Measurements from ENCODE around the gene MMS22L. TPM values are rescaled to one million over a fixed set of nuclear protein-coding genes. Genes with fewer than 3 reads are reported as not detected.

Gene MMS22L
- 10 to 100 TPM in 3 of 4 donors, 1 to 10 TPM in 1; 9.3 to 13.5 (median 12.4) TPM for polyA plus RNA-seq (ENCODE audit: insufficient read length in 4 of 4)

- peak; percentile 86 to 95 (median 90) for DNase-seq (ENCODE audit: low read depth in 4 of 4, low spot score in 2 of 4)
Measured at GRCh38 chr6:97282726-97283617, at the start of gene MMS22L. TSS of gene MMS22L (minus strand) at chr6:97283216. CDS start at chr6:97282477, 739 bp downstream.

- no peak for DNase-seq (ENCODE audit: low read depth in 4 of 4, low spot score in 2 of 4)
Measured at GRCh38 chr6:97322811-97323210, 39.8 kb upstream of the MMS22L start.

GRCh38 chr6:97322226-97322625 lies 39.2 kb upstream of the MMS22L start:
- DNase-seq (ENCODE audit: low read depth in 4 of 4, low spot score in 2 of 4): no peak

- DNase-seq (ENCODE audit: low read depth in 4 of 4, low spot score in 2 of 4): no peak
Measured at GRCh38 chr6:97316978-97317377, 34.0 kb upstream of the MMS22L start.

- no peak for DNase-seq (ENCODE audit: low read depth in 4 of 4, low spot score in 2 of 4)
Measured at GRCh38 chr6:97312241-97312640, 29.2 kb upstream of the MMS22L start.

GRCh38 chr6:97306544-97307320 lies 23.7 kb upstream of the MMS22L start:
- DNase-seq (ENCODE audit: low read depth in 4 of 4, low spot score in 2 of 4): no peak

GRCh38 chr6:97305414-97306066 lies 22.5 kb upstream of the MMS22L start:
- no peak for DNase-seq (ENCODE audit: low read depth in 4 of 4, low spot score in 2 of 4)

- no peak for DNase-seq (ENCODE audit: low read depth in 4 of 4, low spot score in 2 of 4)
Measured at GRCh38 chr6:97304701-97305100, 21.7 kb upstream of the MMS22L start.

GRCh38 chr6:97294451-97294850 lies 11.4 kb upstream of the MMS22L start:
- no peak for DNase-seq (ENCODE audit: low read depth in 4 of 4, low spot score in 2 of 4)

GRCh38 chr6:97293198-97293696 lies 10.2 kb upstream of the MMS22L start:
- no peak for DNase-seq (ENCODE audit: low read depth in 4 of 4, low spot score in 2 of 4)

GRCh38 chr6:97292671-97293070 lies 9.7 kb upstream of the MMS22L start:
- DNase-seq (ENCODE audit: low read depth in 4 of 4, low spot score in 2 of 4): no peak

- no peak for DNase-seq (ENCODE audit: low read depth in 4 of 4, low spot score in 2 of 4)
Measured at GRCh38 chr6:97291896-97292295, 8.9 kb upstream of the MMS22L start.

- no peak for DNase-seq (ENCODE audit: low read depth in 4 of 4, low spot score in 2 of 4)
Measured at GRCh38 chr6:97289332-97289731, 6.3 kb upstream of the MMS22L start.

GRCh38 chr6:97288188-97288587 lies 5.2 kb upstream of the MMS22L start:
- DNase-seq (ENCODE audit: low read depth in 4 of 4, low spot score in 2 of 4): no peak

- DNase-seq (ENCODE audit: low read depth in 4 of 4, low spot score in 2 of 4): peak in 1 of 4 donors; percentile 5
Measured at GRCh38 chr6:97282238-97282725, 734 bp downstream of the MMS22L start.

- no peak for DNase-seq (ENCODE audit: low read depth in 4 of 4, low spot score in 2 of 4)
Measured at GRCh38 chr6:97280766-97281165, 2.2 kb downstream of the MMS22L start.

- no peak for DNase-seq (ENCODE audit: low read depth in 4 of 4, low spot score in 2 of 4)
Measured at GRCh38 chr6:97275804-97276203, 7.2 kb downstream of the MMS22L start.

- DNase-seq (ENCODE audit: low read depth in 4 of 4, low spot score in 2 of 4): no peak
Measured at GRCh38 chr6:97269821-97270220, 13.2 kb downstream of the MMS22L start.

- DNase-seq (ENCODE audit: low read depth in 4 of 4, low spot score in 2 of 4): no peak
Measured at GRCh38 chr6:97262676-97263075, 20.3 kb downstream of the MMS22L start.

GRCh38 chr6:97246842-97247241 lies 36.2 kb downstream of the MMS22L start:
- no peak for DNase-seq (ENCODE audit: low read depth in 4 of 4, low spot score in 2 of 4)

- no peak for DNase-seq (ENCODE audit: low read depth in 4 of 4, low spot score in 2 of 4)
Measured at GRCh38 chr6:97240222-97240621, 42.8 kb downstream of the MMS22L start.
